Fibroblast of pulmonary artery (primary cell): ENCODE results near the gene LAIR2.
A peak's percentile ranks its signal among the peaks of the same experiment; 100 is the strongest.

Experiments used
- DNase-seq: peaks from one replicate; pipeline ENCODE4 v3.0.0-alpha.2; 2010; ENCODE audit warnings: low read depth
- H3K4me3 ChIP-seq: replicated peaks from 2 replicates; pipeline ENCODE4 v1.5.1; 2011; ENCODE audit warnings: low read depth, mild to moderate bottlenecking, control low read depth, low read length, moderate library complexity
- TF ChIP-seq, protein P1 (sequence below): IDR thresholded peaks from 2 replicates; pipeline ENCODE4 v1.5.1; 2011; ENCODE audit warnings: mild to moderate bottlenecking, control low read depth, low read length, inconsistent platforms; ENCODE audit errors: missing control alignments

LAIR2 gene

DNA sequence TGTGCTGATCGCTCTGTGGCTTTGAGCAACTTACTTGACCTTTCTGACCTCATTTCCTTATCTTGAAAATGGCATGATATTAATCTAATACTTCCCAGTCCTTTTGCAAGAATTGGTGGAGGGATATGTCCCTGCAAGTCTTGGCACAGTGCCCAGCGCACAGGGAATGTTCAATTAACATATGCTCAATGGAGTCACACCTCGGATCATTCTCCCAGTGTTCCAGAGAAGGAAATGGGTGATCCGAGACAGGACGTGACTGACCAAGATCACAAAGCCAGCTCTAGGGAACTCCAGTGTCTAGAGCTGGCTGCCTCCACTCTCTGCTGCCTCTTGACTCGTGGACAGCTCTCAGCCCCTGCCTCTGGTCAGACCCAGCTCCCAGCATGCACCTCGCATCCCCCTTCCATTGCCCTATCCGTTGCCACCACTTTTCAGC is 33.1 kb upstream of the LAIR2 start:
- TF ChIP-seq, protein P1, sequence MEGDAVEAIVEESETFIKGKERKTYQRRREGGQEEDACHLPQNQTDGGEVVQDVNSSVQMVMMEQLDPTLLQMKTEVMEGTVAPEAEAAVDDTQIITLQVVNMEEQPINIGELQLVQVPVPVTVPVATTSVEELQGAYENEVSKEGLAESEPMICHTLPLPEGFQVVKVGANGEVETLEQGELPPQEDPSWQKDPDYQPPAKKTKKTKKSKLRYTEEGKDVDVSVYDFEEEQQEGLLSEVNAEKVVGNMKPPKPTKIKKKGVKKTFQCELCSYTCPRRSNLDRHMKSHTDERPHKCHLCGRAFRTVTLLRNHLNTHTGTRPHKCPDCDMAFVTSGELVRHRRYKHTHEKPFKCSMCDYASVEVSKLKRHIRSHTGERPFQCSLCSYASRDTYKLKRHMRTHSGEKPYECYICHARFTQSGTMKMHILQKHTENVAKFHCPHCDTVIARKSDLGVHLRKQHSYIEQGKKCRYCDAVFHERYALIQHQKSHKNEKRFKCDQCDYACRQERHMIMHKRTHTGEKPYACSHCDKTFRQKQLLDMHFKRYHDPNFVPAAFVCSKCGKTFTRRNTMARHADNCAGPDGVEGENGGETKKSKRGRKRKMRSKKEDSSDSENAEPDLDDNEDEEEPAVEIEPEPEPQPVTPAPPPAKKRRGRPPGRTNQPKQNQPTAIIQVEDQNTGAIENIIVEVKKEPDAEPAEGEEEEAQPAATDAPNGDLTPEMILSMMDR = no peak
- DNase-seq = no peak
- H3K4me3 ChIP-seq = no peak overlapping the region

GRCh38 chr19:54470276-54470887 is 32.2 kb upstream of the LAIR2 start:
- TF ChIP-seq, protein P1 = no peak
- peak overlapping the region; percentile 57 for H3K4me3 ChIP-seq
- DNase-seq = no peak

- TF ChIP-seq, protein P1 = no peak
- DNase-seq = no peak
- H3K4me3 ChIP-seq = peak overlapping the region; percentile 57
Measured at GRCh38 chr19:54470991-54471782, 31.4 kb upstream of the LAIR2 start.

- peak; percentile 90 for DNase-seq
- TF ChIP-seq, protein P1 = no peak
- H3K4me3 ChIP-seq = peak within 1 kb of the TSS; percentile 75
Measured at GRCh38 chr19:54473071-54473891, 29.4 kb upstream of the LAIR2 start, which contains the start of gene CDC42EP5. CDC42EP5 (minus strand) TSS chr19:54473296; CDS start chr19:54465547, 7,749 bp downstream.

- TF ChIP-seq, protein P1 = no peak
- peak overlapping the region; percentile 75 for H3K4me3 ChIP-seq
- no peak for DNase-seq
Measured at GRCh38 chr19:54473892-54474372, 28.7 kb upstream of the LAIR2 start.

GRCh38 chr19:54475706-54476105 is 26.9 kb upstream of the LAIR2 start:
- TF ChIP-seq, protein P1 = no peak
- DNase-seq = no peak
- no peak overlapping the region for H3K4me3 ChIP-seq
